Measurements from ENCODE around the gene BCAS4. TPM values are rescaled to one million over a fixed set of nuclear protein-coding genes. Genes with fewer than 3 reads are reported as not detected.
A peak's percentile ranks its signal among the peaks of the same experiment; 100 is the strongest.

The BCAS4 gene
- total RNA-seq, 1 experiment from 2014 or later = 34.8 TPM

DNA sequence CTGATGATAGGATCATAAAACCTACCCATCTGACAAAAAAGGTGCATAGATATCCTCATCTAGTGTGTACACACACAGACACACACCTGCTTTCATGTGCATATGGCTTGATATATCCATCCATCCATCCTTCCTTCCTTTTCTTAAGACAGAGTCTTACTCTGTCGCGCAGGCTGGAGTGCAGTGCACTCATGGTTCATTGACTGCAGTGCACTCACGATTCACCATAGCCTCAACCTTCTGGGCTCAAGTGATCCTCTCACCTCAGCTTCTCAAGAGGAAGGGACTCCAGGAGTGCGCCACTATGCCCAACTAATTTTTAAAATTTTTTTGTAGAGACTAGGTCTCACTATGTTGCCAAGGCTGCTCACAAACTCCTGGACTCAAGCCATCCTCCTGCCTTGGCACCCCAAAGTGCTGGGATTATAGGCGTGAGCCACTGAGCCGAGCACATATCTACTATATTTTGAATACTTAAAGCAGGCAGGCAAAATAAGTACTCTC lies 109.3 kb downstream of the BCAS4 start:
- no peaks in the 10 kb centered on the region; the same call in 1 of the 2 replicates for H3K4me1 ChIP-seq (ENCODE audit: control insufficient read depth, insufficient read depth, low read length)
- H3K9me3 ChIP-seq (ENCODE audit: control insufficient read depth, insufficient read depth, low read depth, low read length) = no peaks in the 10 kb centered on the region
- ATAC-seq = 0 out of 2 replicates have a peak, but pooled peaks have one; percentile 10
- peaks cover 28% of the 10 kb centered on the region for H3K36me3 ChIP-seq (ENCODE audit: control insufficient read depth, insufficient read depth, low read length)
- no peak for DNase-seq (ENCODE audit: low read depth, low spot score)
- H3K27me3 ChIP-seq (ENCODE audit: control insufficient read depth, insufficient read depth, low read length) = no peaks in the 10 kb centered on the region
- no peak overlapping the region for H3K4me3 ChIP-seq (ENCODE audit: low read depth in 2 of 2, low read length in 2 of 2)
- in situ Hi-C loops (cut with HindIII; ENCODE audit: low pct_unique_long_range_greater_than_20kb, low sequenced_read_pairs) (no loop called here), intact Hi-C loops (cut with micrococcal nuclease; ENCODE audit: unreplicated experiment) (no loop called here)
- ChIA-PET CTCF (no interaction called here), POLR2A (no interaction called here)
- H3K27ac ChIP-seq (ENCODE audit: low read length) = no peak overlapping the region
- BruUV-seq (replicated peaks) = no TSS peak
- TF ChIP-seq TCF7L2 (IDR thresholded peaks at IDR 0.05; ENCODE audit: low read depth, low read length) = no peak
- TF ChIP-seq SIN3A (IDR thresholded peaks at IDR 0.05; ENCODE audit: borderline replicate concordance, insufficient read depth, low read depth, low read length) = no peak
- TF ChIP-seq, protein P1, sequence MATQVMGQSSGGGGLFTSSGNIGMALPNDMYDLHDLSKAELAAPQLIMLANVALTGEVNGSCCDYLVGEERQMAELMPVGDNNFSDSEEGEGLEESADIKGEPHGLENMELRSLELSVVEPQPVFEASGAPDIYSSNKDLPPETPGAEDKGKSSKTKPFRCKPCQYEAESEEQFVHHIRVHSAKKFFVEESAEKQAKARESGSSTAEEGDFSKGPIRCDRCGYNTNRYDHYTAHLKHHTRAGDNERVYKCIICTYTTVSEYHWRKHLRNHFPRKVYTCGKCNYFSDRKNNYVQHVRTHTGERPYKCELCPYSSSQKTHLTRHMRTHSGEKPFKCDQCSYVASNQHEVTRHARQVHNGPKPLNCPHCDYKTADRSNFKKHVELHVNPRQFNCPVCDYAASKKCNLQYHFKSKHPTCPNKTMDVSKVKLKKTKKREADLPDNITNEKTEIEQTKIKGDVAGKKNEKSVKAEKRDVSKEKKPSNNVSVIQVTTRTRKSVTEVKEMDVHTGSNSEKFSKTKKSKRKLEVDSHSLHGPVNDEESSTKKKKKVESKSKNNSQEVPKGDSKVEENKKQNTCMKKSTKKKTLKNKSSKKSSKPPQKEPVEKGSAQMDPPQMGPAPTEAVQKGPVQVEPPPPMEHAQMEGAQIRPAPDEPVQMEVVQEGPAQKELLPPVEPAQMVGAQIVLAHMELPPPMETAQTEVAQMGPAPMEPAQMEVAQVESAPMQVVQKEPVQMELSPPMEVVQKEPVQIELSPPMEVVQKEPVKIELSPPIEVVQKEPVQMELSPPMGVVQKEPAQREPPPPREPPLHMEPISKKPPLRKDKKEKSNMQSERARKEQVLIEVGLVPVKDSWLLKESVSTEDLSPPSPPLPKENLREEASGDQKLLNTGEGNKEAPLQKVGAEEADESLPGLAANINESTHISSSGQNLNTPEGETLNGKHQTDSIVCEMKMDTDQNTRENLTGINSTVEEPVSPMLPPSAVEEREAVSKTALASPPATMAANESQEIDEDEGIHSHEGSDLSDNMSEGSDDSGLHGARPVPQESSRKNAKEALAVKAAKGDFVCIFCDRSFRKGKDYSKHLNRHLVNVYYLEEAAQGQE (IDR thresholded peaks at IDR 0.05; ENCODE audit: insufficient read depth in 1 of 2, low read depth in 2 of 2, low read length in 1 of 2) = no peak
- TF ChIP-seq, protein P2, sequence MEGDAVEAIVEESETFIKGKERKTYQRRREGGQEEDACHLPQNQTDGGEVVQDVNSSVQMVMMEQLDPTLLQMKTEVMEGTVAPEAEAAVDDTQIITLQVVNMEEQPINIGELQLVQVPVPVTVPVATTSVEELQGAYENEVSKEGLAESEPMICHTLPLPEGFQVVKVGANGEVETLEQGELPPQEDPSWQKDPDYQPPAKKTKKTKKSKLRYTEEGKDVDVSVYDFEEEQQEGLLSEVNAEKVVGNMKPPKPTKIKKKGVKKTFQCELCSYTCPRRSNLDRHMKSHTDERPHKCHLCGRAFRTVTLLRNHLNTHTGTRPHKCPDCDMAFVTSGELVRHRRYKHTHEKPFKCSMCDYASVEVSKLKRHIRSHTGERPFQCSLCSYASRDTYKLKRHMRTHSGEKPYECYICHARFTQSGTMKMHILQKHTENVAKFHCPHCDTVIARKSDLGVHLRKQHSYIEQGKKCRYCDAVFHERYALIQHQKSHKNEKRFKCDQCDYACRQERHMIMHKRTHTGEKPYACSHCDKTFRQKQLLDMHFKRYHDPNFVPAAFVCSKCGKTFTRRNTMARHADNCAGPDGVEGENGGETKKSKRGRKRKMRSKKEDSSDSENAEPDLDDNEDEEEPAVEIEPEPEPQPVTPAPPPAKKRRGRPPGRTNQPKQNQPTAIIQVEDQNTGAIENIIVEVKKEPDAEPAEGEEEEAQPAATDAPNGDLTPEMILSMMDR (IDR thresholded peaks at IDR 0.05) = no peak
- no peak for TF ChIP-seq POLR2AphosphoS5 (IDR thresholded peaks at IDR 0.05; ENCODE audit: low read depth, low read length)

DNA sequence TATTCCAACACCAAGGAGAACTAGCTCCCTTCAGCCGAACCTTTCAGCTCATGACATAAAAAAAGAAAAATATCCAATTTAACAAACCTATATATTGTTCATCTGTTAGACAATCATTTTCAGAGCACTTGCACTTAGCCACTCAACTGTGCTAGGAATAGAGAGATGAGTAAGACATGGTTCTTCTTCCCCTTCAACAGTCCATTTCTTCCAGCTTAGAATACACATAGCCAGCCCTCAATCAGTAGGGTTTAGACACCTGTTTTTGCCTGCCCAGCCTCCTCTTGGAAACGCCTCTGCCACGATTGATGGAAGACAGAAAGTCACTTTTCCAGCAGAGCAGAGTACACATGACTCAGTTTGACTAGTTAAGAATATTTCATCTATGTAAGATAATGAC lies 114.6 kb downstream of the BCAS4 start:
- BruUV-seq (replicated peaks) = no TSS peak
- ChIA-PET CTCF (no interaction called here), POLR2A (no interaction called here)
- TF ChIP-seq POLR2AphosphoS5 (IDR thresholded peaks at IDR 0.05; ENCODE audit: low read depth, low read length) (no peak), TCF7L2 (IDR thresholded peaks at IDR 0.05; ENCODE audit: low read depth, low read length) (no peak), SIN3A (IDR thresholded peaks at IDR 0.05; ENCODE audit: borderline replicate concordance, insufficient read depth, low read depth, low read length) (no peak)
- TF ChIP-seq, protein P2 (IDR thresholded peaks at IDR 0.05) = no peak
- TF ChIP-seq, protein P1 (IDR thresholded peaks at IDR 0.05; ENCODE audit: insufficient read depth in 1 of 2, low read depth in 2 of 2, low read length in 1 of 2) = no peak
- intact Hi-C loops (cut with micrococcal nuclease; ENCODE audit: unreplicated experiment) = no loop called here
- Histone ChIP-seq H3K9me3 (ENCODE audit: control insufficient read depth, insufficient read depth, low read depth, low read length) (no peaks in the 10 kb centered on the region), H3K27ac (ENCODE audit: low read length) (no peak overlapping the region), H3K36me3 (ENCODE audit: control insufficient read depth, insufficient read depth, low read length) (peaks cover 2% of the 10 kb centered on the region; the same call in 1 of the 2 replicates), H3K4me1 (ENCODE audit: control insufficient read depth, insufficient read depth, low read length) (peaks cover 11% of the 10 kb centered on the region), H3K4me3 (ENCODE audit: low read depth in 2 of 2, low read length in 2 of 2) (no peak overlapping the region), H3K27me3 (ENCODE audit: control insufficient read depth, insufficient read depth, low read length) (no peaks in the 10 kb centered on the region)
- ATAC-seq (no peak), DNase-seq (ENCODE audit: low read depth, low spot score) (no peak)
- in situ Hi-C loops (cut with HindIII; ENCODE audit: low pct_unique_long_range_greater_than_20kb, low sequenced_read_pairs) = no loop called here

Data from Panc1 (cell line).